GM12864 (cell line): ENCODE measurements around the gene ARRDC2.
"Not testable (repeated sequence)": the region's sequence is repeated elsewhere in the genome, so short reads cannot be mapped to it uniquely, and the experiment has no call there.

Experiments
- DNase-seq: peaks from one replicate; pipeline ENCODE4 v3.0.0-alpha.2; 2011; ENCODE audit warnings: low read depth
- H3K4me3 ChIP-seq: 2 replicates; pipeline ENCODE4 v1.5.1; 2011; ENCODE audit warnings: mild to moderate bottlenecking, low read depth, low read length, control low read depth
- TF ChIP-seq, protein P1 (sequence below): IDR thresholded peaks from 2 replicates; pipeline ENCODE4 v1.5.1; 2011; ENCODE audit warnings: low read depth, mild to moderate bottlenecking, moderate library complexity, low read length, control low read depth, inconsistent platforms; ENCODE audit errors: missing control alignments

The ARRDC2 gene

DNA sequence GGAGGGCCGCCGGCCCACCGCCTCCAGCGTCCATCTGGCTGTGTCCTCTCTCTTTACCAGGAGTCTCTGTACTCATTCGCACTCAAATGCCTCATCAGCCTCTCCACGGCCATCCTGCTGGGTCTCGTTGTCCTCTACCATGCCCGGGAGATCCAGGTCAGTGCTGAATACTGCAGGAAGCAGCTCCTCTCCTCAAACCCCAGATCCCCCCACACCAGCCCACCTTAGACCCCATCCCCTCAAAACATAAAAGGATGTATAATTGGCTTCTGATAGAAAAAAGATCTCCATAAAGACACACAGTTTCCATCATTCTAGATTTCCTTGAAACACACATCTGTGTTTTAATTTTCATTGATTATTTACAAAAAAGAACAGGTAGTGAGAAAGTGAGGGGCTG is 32.9 kb upstream of the ARRDC2 start:
- no peak for DNase-seq
- TF ChIP-seq, protein P1, sequence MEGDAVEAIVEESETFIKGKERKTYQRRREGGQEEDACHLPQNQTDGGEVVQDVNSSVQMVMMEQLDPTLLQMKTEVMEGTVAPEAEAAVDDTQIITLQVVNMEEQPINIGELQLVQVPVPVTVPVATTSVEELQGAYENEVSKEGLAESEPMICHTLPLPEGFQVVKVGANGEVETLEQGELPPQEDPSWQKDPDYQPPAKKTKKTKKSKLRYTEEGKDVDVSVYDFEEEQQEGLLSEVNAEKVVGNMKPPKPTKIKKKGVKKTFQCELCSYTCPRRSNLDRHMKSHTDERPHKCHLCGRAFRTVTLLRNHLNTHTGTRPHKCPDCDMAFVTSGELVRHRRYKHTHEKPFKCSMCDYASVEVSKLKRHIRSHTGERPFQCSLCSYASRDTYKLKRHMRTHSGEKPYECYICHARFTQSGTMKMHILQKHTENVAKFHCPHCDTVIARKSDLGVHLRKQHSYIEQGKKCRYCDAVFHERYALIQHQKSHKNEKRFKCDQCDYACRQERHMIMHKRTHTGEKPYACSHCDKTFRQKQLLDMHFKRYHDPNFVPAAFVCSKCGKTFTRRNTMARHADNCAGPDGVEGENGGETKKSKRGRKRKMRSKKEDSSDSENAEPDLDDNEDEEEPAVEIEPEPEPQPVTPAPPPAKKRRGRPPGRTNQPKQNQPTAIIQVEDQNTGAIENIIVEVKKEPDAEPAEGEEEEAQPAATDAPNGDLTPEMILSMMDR = no peak
- H3K4me3 ChIP-seq = no peak overlapping the region

DNA sequence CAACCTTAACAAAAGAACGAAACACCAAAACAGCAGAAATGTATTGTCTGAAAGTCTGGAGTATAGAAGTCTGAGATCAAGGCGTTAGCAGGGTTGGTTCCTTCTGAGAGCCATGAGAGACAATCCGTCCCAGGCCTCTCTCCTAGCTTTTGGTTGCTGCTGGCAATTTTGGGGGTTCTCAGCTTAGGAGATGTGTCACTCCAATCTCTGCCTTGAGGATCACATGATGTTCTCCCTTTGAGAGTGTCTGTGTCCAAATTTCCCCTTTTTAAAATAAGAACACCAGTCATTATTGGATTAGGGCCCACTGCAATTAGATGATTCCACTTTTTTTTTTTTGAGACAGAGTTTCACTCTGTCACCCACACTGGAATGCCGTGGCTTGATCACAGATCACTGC is 30.9 kb upstream of the ARRDC2 start:
- no peak overlapping the region for H3K4me3 ChIP-seq
- DNase-seq = no peak
- TF ChIP-seq, protein P1 = no peak

DNA sequence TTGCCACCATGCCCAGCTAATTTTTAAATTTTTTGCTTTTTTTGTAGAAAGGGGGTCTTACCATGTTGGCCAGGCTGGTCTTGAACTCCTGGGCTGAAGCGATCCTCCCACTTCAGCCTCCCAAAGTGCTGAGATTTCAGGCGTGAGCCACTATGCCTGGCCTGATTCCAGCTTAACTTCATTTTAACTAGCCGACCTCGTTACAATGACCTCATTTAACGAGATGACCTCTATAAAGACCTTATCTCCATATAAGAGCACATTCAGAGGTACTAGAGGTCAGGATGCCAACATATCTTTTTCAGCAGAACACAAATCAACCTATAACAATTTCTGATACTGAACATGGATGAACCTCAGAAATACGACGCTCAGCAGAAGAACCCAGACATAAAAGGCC is 30.5 kb upstream of the ARRDC2 start:
- DNase-seq = no peak
- no peak overlapping the region for H3K4me3 ChIP-seq
- TF ChIP-seq, protein P1 = no peak

DNA sequence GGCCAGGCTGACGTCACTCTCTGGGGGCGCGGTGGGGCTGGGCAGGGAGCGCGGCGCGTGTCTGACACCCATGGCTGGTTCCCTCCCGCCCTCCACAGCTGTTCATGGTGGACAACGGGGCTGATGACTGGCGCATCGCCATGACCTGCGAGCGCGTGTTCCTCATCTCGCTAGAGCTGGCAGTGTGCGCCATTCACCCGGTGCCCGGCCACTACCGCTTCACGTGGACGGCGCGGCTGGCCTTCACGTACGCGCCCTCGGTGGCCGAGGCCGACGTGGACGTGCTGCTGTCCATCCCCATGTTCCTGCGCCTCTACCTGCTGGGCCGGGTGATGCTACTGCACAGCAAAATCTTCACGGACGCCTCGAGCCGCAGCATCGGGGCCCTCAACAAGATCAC is 26.4 kb upstream of the ARRDC2 start:
- DNase-seq = no peak
- no peak overlapping the region for H3K4me3 ChIP-seq
- TF ChIP-seq, protein P1 = no peak

DNA sequence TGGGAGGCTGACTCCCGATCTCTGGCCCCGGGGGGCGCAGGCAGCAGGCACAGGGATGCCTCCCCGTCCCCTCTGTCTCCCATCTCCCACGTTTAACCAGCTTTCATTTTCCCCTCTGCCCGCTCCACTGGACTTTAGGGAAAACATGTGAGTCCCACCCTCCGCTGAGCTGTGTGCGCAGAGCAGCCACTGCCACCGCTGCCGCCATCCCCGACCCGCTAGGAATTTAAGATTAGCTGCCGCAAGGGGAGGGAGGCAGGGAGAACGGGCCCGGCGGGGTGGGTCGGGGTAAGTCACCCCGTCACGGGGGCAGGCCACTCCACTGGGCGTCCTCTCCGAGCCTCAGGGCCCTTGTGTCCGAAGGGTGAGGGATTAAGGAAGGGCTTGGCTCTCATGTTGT is 25.5 kb upstream of the ARRDC2 start:
- DNase-seq = no peak
- H3K4me3 ChIP-seq = no peak overlapping the region
- TF ChIP-seq, protein P1 = no peak

DNA sequence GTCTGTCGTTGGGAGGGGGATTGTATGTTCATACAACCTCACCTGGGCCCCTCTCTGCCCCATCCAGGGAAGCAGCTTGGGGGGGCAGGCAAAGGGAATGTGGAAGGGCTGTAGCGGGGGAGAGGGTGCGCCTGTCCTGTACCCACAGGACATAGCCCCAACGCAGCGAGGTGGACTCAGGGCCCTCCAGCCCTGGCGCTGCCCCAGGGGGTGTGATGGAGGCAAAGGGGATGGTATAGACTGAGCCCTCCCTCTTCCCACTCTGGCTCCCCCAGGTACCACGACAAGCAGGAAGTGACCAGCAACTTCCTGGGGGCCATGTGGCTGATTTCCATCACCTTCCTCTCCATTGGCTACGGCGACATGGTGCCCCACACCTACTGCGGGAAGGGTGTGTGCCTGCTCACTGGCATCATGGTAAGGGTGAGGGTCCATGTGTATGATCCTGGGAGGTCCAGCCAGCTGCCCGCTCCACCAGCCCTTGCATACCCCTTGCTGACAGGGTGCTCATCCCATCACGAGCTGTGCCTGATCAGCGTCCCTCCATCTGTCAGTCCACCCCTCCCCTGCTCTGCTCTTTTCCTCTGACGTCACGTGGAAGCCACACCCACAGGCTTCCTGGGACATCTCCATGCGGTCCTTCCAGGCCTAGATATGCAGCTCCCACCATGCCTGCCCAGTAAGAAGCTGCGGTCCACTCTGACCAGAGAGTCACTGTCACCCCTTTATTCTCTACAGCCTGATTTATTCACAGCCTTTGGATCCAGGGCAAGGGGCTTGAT is 22.7 kb upstream of the ARRDC2 start:
- H3K4me3 ChIP-seq = no peak overlapping the region
- TF ChIP-seq, protein P1 = no peak
- DNase-seq = no peak

DNA sequence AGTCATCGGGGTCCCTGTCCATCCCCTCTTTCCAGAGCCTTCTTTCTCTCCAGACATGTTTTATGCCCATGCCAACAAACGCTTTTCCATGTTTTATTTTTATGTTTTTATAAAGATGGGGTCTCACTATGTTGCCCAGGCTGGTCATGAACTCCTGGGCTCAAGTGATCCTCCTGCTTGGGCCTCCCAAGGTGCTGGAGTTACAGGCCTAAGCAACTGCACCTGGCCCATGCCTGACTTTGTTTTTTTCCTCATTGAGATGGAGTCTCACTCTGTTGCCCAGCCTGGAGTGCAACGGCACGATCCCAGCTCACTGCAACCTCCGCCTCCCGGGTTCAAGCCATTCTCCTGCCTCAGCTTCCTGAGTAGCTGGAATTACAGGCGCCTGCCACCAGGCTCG is 21.4 kb upstream of the ARRDC2 start:
- not testable (repeated sequence) for DNase-seq, H3K4me3 ChIP-seq
